H54 (cell line): ENCODE measurements around the gene MRTFA.
"Not testable (repeated sequence)": the region's sequence is repeated elsewhere in the genome, so short reads cannot be mapped to it uniquely, and the experiment has no call there.

Source experiments
- DNase-seq: peaks from one replicate; pipeline ENCODE4 v3.0.0; 2011; ENCODE audit warnings: low spot score, mixed read lengths; ENCODE audit not compliant: insufficient read length
- FAIRE-seq: peaks from 3 replicates; lab custom pipeline; 2011; peaks lifted over from hg19 to GRCh38; lab: Jason Lieb, UNC
- POLR2A ChIP-seq: IDR thresholded peaks from 2 replicates; pipeline ENCODE4 v1.6.1; 2011; ENCODE audit warnings: low read depth, mild to moderate bottlenecking, low read length

Gene MRTFA

GRCh38 chr22:40510631-40511364 is 125.7 kb downstream of the MRTFA start:
- DNase-seq (no peak), FAIRE-seq (no peak)
- TF ChIP-seq POLR2A: no peak

DNA sequence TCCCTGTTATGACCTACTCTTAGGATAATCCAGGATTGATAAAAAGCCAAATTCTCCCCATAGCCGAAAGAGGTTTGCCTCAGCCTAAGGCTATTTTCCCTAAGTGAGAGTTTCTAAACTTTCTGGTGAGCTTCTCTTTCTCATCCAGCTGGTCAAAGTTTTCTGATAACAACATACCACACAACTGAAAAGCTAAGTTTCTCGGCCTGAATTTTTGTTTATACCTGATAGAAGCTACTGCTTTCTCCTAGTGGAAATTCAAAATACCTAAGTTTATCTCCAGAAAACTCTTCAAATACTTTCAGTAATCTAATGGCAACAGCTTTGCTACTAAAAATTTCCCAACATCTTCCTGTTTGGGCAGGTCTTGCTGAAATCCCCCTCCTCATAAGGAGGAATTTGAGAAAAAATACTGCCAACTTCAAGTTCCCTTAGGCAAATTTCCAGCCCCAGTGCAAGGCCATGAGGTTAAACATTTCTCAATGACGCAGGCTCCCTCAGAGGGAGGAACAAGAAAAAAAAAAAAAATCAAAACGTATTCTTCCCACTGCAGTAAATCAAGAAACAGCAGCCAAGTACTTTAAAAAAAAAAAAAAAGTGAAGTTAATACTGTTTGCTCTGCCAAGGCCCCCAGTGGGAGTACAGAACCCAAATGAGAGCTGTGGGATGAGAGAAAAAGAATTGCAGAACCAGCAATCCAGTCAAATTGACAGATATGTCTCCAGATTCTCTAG is 127.0 kb downstream of the MRTFA start:
- no peak for DNase-seq
- TF ChIP-seq POLR2A: no peak
- no peak for FAIRE-seq

DNA sequence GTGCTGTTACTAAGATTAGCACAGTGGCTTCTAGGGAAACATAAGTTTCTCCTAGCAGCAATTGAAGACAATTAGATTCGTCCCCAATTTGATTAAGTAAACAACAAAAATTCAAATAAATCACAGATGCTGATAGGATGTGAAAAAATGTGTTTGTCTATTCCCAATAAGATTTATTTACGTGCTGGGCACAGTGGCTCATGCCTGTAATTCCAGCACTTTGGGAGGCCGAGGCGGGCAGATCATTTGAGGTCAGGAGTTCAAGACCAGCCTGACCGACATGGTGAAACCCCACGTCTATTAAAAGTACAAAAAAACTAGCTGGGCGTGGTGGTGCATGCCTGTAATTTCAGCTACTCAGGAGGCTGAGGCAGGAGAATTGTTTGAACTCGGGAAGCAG is 128.5 kb downstream of the MRTFA start:
- not testable (repeated sequence) for FAIRE-seq, DNase-seq

- no peak for TF ChIP-seq POLR2A
- DNase-seq (no peak), FAIRE-seq (no peak)
Observed at GRCh38 chr22:40507491-40507890, 129.0 kb downstream of the MRTFA start.

- FAIRE-seq: no peak
- no peak for DNase-seq
- no peak for TF ChIP-seq POLR2A
Observed at GRCh38 chr22:40506762-40507161, 129.8 kb downstream of the MRTFA start.

DNA sequence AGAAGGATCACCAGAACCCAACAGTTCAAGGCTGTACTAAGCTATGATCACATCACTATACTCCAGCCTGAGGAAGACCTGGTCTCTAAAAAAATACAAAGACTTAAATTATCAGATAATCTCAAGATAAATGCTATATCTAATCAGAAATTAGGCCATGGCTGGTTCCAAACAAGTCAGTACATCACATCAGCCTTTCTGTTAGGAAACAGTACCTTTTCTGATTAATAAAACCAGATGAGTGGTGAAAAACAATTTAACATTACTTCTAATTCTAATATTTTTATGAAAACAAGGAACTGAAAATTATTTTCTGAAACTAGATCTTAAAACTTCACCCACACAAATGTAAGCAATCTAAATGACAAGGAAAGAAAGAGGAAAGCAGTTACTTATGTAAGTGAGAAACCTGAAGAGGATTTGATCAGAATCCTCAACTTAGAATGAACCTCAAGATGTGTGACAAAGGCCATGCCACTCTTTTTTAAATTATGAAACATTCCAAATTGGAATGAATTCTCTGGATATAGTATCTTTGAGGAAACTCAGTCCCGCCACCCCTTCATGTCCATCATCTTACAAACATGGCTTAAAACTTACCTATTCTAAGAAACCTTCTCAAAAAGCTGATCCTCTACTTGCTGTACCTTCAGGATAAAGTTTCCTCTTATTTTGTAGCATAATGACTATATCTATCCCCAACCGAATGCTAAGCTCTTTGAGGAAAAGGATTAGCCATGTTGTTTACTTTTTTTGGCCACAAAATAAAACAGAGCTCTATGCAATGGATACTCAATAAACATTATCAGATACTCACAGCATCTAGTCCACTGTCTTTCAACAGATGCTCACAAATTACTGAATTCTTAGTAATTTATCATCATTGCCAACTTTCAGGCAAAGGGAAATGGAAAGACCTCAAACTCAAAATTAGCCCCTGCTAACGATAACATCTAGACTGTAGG is 132.0 kb downstream of the MRTFA start:
- no peak for FAIRE-seq

DNA sequence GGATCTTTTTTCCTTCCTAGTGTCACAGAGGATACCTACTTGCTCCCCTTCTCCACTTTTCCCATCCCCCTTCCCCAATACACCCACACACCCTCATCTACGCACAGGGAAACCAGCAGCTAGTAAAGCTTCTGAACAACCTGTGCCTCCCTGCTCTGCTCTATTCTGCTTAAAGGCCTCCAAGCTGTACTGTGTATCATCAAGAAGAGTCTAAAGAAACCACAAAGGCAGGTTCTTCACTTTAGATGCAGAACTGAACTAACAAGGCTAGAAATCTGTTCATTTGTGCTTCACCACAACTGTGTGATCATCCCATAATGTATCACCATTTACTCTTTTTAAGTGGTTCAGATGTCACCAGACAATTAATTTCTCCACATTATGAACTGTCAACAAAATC is 133.6 kb downstream of the MRTFA start:
- no peak for TF ChIP-seq POLR2A
- DNase-seq: no peak
- no peak for FAIRE-seq

More for the DNA sequence above, 132.0 kb downstream of the MRTFA start:
- no peak for DNase-seq
- TF ChIP-seq POLR2A: no peak

- FAIRE-seq, DNase-seq: not testable (repeated sequence)
Observed at GRCh38 chr22:40500465-40500786, 136.1 kb downstream of the MRTFA start.

DNA sequence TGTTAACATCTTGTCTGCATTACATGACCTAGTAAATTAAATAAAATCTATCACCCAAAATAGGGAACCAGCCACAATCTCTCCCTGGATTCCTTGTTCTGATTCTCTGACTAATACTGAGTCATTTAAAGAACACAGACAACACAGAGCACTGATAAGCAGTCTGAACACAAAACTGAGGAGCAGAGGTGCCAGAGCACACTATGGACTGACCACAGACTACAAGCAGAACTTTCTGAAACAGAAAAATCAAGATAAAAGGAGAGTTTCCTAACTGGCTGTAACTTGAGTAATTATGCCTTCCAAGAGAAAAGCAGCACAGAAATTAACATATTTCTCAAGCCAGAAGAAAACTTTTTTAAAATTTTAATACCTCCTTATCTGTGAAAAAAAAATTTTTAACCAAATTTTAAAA is 137.3 kb downstream of the MRTFA start:
- FAIRE-seq: peak; percentile 81
- no peak for TF ChIP-seq POLR2A

DNA sequence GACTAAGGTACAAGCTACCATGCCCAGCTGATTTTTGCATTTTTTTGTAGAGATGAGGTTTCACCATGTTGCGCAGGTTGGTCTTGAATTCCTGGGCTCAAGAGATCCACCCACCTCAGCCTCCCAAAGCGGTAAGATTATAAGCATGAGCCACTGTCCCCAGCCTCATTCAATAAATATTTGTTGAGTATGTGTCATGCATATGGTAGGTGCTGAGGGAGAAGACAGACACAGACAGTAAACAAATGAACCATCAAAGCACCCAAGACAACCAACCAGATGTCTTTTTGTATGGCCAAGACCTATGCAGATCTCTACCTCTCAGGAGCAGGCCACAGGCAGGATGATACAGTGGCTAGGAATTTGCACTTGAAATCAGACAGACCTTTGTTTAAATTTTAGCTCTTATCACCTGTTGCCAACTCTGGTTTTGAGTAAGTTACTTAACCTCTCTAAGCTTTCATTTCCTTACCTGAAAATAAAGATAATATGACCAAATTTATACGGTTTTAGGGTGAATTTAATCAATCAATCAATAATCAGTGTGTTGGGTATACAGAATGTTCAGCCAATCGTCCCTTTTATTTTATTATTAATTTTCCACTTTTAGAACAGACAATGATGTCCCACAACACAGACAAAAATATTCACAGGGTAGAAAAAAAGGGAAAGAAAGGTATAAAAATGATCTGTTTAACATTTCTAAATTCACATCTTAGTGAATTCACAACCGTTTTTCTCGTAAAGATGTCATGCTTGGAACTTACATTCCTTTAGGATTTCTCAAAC is 137.9 kb downstream of the MRTFA start:
- TF ChIP-seq POLR2A: no peak
- FAIRE-seq: peak; percentile 96
- DNase-seq: peak; percentile 52

More for the DNA sequence above, 137.3 kb downstream of the MRTFA start:
- DNase-seq: peak; percentile 54

DNA sequence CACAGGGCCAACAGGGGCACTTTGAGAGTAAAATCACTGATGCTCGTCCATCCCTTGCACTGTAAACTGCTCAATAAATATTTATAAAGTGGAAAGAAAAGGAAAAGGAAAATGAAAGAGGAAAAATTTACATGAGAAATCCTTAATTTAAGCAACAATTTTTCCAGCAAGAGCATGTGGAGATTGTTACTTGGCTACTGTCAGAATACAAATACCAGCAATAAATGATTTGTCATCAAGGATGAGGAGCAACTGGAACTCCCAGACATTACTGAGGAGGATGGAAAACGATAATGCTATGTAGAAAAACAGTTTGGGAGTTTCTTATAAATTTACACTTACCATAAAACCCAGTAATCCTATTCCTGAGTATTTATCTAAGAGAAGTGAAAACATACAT is 143.1 kb downstream of the MRTFA start:
- no peak for FAIRE-seq
- DNase-seq: no peak
- no peak for TF ChIP-seq POLR2A

DNA sequence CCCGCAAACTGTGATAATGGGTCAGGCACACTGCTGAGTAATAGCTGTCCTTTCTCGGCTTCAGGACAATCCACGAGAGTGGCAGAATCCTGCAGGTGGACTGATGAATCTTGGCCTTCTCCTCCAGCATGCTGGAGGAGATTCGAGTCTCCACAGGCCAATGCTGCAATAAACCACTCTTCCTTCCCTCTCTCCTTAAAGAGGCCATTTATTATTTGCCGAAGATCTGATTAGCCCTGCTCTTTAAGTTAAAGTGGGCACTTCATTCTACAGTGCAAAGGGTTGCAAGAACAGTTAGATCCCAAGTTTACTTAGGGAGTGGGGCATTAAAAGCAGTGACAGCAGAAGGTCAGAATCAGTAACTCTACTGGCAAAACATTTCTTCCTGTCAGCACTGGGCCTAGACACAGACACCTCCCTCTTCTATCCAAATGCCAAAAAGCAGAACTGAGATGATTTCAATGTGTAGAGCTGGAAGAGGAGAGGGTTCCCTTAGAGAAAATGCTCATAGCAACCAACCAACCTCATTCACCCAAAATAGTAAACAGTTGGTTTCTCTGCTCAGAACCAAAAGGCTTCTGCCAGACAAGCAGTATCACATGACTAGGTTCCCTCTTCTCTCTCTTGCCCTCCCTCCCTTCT is 144.4 kb downstream of the MRTFA start:
- no peak for FAIRE-seq
- no peak for DNase-seq
- TF ChIP-seq POLR2A: no peak
